ENCODE data around the gene AOPEP. TPM values are rescaled to one million over a fixed set of nuclear protein-coding genes. Genes with fewer than 3 reads are reported as not detected.

AOPEP gene
- total RNA-seq, 1 experiment from 2014 or later: 15.0 TPM

DNA sequence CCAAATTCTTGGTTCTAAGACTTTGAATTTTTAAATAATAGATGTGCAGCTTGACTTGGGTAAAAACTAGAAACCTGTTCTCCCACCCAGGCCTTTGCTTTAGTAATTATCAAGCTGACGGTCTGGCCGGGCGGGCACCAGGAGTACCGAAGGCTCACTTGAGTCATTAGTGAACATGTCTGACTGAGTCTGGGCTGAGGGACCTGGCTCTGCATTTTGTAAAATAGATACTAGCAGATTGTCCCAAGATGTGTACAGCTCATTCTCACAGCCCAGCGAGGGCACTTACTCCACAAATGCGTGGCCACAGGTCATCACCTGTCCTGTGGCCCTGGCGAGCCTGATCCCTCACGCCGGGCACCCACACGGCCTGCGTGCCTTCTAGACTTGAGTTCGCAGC lies 374.8 kb downstream of the AOPEP start:
- Histone ChIP-seq H3K79me2 (ENCODE audit: insufficient read depth, low read length) (no peaks in the 10 kb centered on the region), H3K14ac (ENCODE audit: insufficient read depth, low read length) (no peak overlapping the region), H3K9ac (ENCODE audit: extremely low read depth, insufficient read length, low read length) (no peak overlapping the region), H2BK120ac (ENCODE audit: low read depth, low read length, poor library complexity, severe bottlenecking) (no peak overlapping the region), H2BK15ac (ENCODE audit: low read depth, low read length) (no peak overlapping the region), H2BK5ac (ENCODE audit: insufficient read length, low read length) (no peak overlapping the region), H2BK12ac (ENCODE audit: insufficient read length, low read depth, low read length) (no peak overlapping the region), H4K20me1 (ENCODE audit: control insufficient read depth, insufficient read depth, insufficient read length) (no peaks in the 10 kb centered on the region), H3K27ac (ENCODE audit: insufficient read length, low read depth, low read length) (no peak overlapping the region), H2AFZ (ENCODE audit: low read length) (no peak overlapping the region), H4K5ac (ENCODE audit: insufficient read length, low read depth, low read length) (no peak overlapping the region), H4K8ac (replicated peaks; ENCODE audit: insufficient read length, low read depth, low read length) (no peak overlapping the region), H3K23me2 (ENCODE audit: insufficient read length, low read depth, low read length, poor library complexity, severe bottlenecking) (no peaks in the 10 kb centered on the region), H3K9me3 (ENCODE audit: control insufficient read depth, low read depth, low read length) (no peaks in the 10 kb centered on the region), H3K79me1 (ENCODE audit: insufficient read depth, low read depth, low read length, poor library complexity, severe bottlenecking) (no peaks in the 10 kb centered on the region), H3K4me2 (ENCODE audit: insufficient read depth, insufficient read length, low read length) (no peak overlapping the region), H3K27me3 (ENCODE audit: insufficient read depth, low read length) (no peaks in the 10 kb centered on the region), H3K56ac (ENCODE audit: insufficient read length, low read depth, low read length) (no peak overlapping the region), H3K4ac (ENCODE audit: low read depth, low read length) (no peak overlapping the region), H4K91ac (ENCODE audit: insufficient read length, low read depth, low read length) (no peak overlapping the region), H2AK5ac (ENCODE audit: insufficient read length, low read length) (no peak overlapping the region), H3K18ac (ENCODE audit: insufficient read length, low read depth, low read length) (no peak overlapping the region), H3K4me1 (ENCODE audit: insufficient read depth, low read length) (no peaks in the 10 kb centered on the region), H3T11ph (ENCODE audit: low read length) (no peak overlapping the region), H2BK20ac (ENCODE audit: low read depth, low read length, poor library complexity, severe bottlenecking) (no peak overlapping the region), H3K23ac (ENCODE audit: insufficient read length, low read depth, low read length) (no peak overlapping the region)
- Mint-ChIP-seq H3K4me3 (no peak overlapping the region), H3K9me3 (no peaks in the 10 kb centered on the region), H3K27me3 (ENCODE audit: low read depth) (no peaks in the 10 kb centered on the region), H3K27ac (no peak overlapping the region), H3K36me3 (ENCODE audit: insufficient read depth in 1 of 3, low read depth in 3 of 3) (peaks cover 0 to 7% (median 5%) of the 10 kb centered on the region in 3 experiments; a peak in 5 of 7 replicates), H3K4me1 (peaks cover 9% of the 10 kb centered on the region in 2 experiments)
- no peak for DNase-seq
- WGBS (ENCODE audit: extremely low coverage, insufficient read length, low lambda C conversion rate): no CpG with 5 or more reads among the region's 12 CpGs
- no peak for TF ChIP-seq CTCF (conservative IDR thresholded peaks at IDR 0.05)
